Effector memory CD8-positive, alpha-beta T cell (primary cell): Measurements from ENCODE around the gene ACOT13.
"Not testable (repeated sequence)": the region's sequence is repeated elsewhere in the genome, so short reads cannot be mapped to it uniquely, and the experiment has no call there.

Source experiments
- ATAC-seq: fragments of 150-1000 bp; cut with Tn5 transposase; replicated peaks from 2 replicates; pipeline ENCODE4 v1.10.0; 2021; ENCODE audit warnings: mild to moderate bottlenecking, moderate library complexity
- DNase-seq, 3 experiments: peaks; one replicate each; pipeline ENCODE4 v3.0.0; 2021
- H3K27ac Mint-ChIP-seq, 2 donors: one replicate each; pipeline ENCODE4 v1.8.0; 2022; ENCODE audit warnings: mild to moderate bottlenecking in 2 of 2, mixed read lengths in 2 of 2, moderate library complexity in 2 of 2
- H3K27me3 Mint-ChIP-seq, 2 donors: one replicate each; pipeline ENCODE4 v1.8.0; 2022; ENCODE audit warnings: mixed read lengths in 2 of 2
- H3K36me3 Mint-ChIP-seq: one replicate; pipeline ENCODE4 v1.8.0; 2022; ENCODE audit warnings: mild to moderate bottlenecking, moderate library complexity, mixed read lengths; ENCODE audit not compliant: insufficient read depth
- H3K4me1 Mint-ChIP-seq, 2 donors: one replicate each; pipeline ENCODE4 v1.8.0; 2022; ENCODE audit warnings: low read depth in 2 of 2, mixed read lengths in 2 of 2
- H3K4me3 Mint-ChIP-seq, 2 donors: one replicate each; pipeline ENCODE4 v1.8.0; 2022; ENCODE audit warnings: mild to moderate bottlenecking in 2 of 2, mixed read lengths in 2 of 2, moderate library complexity in 2 of 2
- H3K9me3 Mint-ChIP-seq, 2 donors: one replicate each; pipeline ENCODE4 v1.8.0; 2022; ENCODE audit warnings: mixed read lengths in 2 of 2

The ACOT13 gene

GRCh38 chr6:24667378-24667803 lies 514 bp downstream of the ACOT13 start:
- Mint-ChIP-seq H3K4me3 (peak overlapping the region; percentile 97 to 98), H3K36me3 (peaks cover 21% of the 10 kb centered on the region), H3K4me1 (peaks cover 35 to 48% of the 10 kb centered on the region in 2 donors), H3K27ac (peak overlapping the region; percentile 95 to 96), H3K27me3 (no peaks in the 10 kb centered on the region), H3K9me3 (no peaks in the 10 kb centered on the region)
- ATAC-seq (no peak), DNase-seq (no peak)

GRCh38 chr6:24668066-24668996 lies 1.5 kb downstream of the ACOT13 start:
- DNase-seq, H3K27me3 Mint-ChIP-seq, H3K27ac Mint-ChIP-seq, ATAC-seq, H3K9me3 Mint-ChIP-seq: not testable (repeated sequence)
- Mint-ChIP-seq H3K4me3 (peak overlapping the region; percentile 97 to 98), H3K4me1 (peaks cover 32 to 41% of the 10 kb centered on the region in 2 donors), H3K36me3 (peaks cover 20% of the 10 kb centered on the region)

DNA sequence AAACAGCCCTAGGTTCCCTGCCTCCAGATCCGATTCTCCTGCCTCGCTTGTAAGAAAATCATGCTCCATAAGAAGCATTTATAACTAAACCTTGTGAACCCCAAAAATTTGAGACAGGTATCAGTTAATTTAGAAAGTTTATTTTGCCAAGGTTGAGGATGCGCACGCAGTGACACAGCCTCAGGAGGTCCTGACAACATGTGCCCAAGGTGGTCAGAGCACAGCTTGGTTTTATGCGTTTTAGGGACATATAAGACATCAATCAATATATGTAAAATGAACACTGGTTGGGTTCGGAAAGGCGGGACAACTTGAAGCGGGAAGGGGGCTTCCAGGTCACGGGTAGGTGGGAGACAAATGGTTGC lies 2.1 kb downstream of the ACOT13 start:
- no peaks in the 10 kb centered on the region for H3K27me3 Mint-ChIP-seq
- no peak for ATAC-seq
- H3K4me1 Mint-ChIP-seq, result peaks cover 27 to 35% of the 10 kb centered on the region in 2 donors
- H3K27ac Mint-ChIP-seq, result no peak overlapping the region
- no peak for DNase-seq
- H3K9me3 Mint-ChIP-seq, result no peaks in the 10 kb centered on the region
- peaks cover 20% of the 10 kb centered on the region for H3K36me3 Mint-ChIP-seq
- H3K4me3 Mint-ChIP-seq, result peak overlapping the region in 1 of 2 donors; percentile 39

- H3K27ac Mint-ChIP-seq, H3K9me3 Mint-ChIP-seq, DNase-seq, ATAC-seq, H3K27me3 Mint-ChIP-seq, H3K4me3 Mint-ChIP-seq: not testable (repeated sequence)
- Mint-ChIP-seq H3K4me1 (peaks cover 16 to 22% of the 10 kb centered on the region in 2 donors), H3K36me3 (peaks cover 20% of the 10 kb centered on the region)
These were observed 3.6 kb downstream of the ACOT13 start for GRCh38 chr6:24670492-24670891.

DNA sequence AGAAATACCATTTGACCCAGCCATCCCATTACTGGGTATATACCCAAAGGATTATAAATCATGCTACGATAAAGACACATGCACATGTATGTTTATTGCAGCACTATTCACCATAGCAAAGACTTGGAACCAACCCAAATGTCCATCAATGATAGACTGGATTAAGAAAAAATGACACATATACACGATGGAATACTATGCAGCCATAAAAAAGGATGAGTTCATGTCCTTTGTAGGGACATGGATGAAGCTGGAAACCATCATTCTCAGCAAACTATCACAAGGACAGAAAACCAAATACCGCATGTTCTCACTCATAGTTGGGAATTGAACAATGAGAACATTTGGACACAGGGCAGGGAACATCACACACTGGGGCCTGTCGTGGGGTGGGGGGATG lies 4.2 kb downstream of the ACOT13 start:
- H3K4me3 Mint-ChIP-seq, H3K27ac Mint-ChIP-seq, H3K9me3 Mint-ChIP-seq, ATAC-seq, H3K27me3 Mint-ChIP-seq, DNase-seq: not testable (repeated sequence)
- Mint-ChIP-seq H3K36me3 (peaks cover 19% of the 10 kb centered on the region), H3K4me1 (peaks cover 13 to 17% of the 10 kb centered on the region in 2 donors)

GRCh38 chr6:24672620-24673182 lies 5.8 kb downstream of the ACOT13 start:
- no peak overlapping the region for H3K27ac Mint-ChIP-seq
- no peak overlapping the region for H3K4me3 Mint-ChIP-seq
- H3K4me1 Mint-ChIP-seq, result peaks cover 3 to 5% of the 10 kb centered on the region in 2 donors
- no peak for DNase-seq
- H3K36me3 Mint-ChIP-seq, result peaks cover 5% of the 10 kb centered on the region
- H3K9me3 Mint-ChIP-seq, result no peaks in the 10 kb centered on the region
- no peaks in the 10 kb centered on the region for H3K27me3 Mint-ChIP-seq
- ATAC-seq, result no peak

GRCh38 chr6:24673625-24674024 lies 6.7 kb downstream of the ACOT13 start:
- ATAC-seq (no peak), DNase-seq (no peak)
- no peak overlapping the region for H3K4me3 Mint-ChIP-seq
- peaks cover 3 to 5% of the 10 kb centered on the region in 2 donors for H3K4me1 Mint-ChIP-seq
- no peaks in the 10 kb centered on the region for H3K9me3 Mint-ChIP-seq
- H3K27me3 Mint-ChIP-seq, result no peaks in the 10 kb centered on the region
- H3K36me3 Mint-ChIP-seq, result peaks cover 5% of the 10 kb centered on the region
- no peak overlapping the region for H3K27ac Mint-ChIP-seq

- not testable (repeated sequence) for H3K9me3 Mint-ChIP-seq, H3K36me3 Mint-ChIP-seq, DNase-seq, H3K27ac Mint-ChIP-seq, ATAC-seq, H3K4me1 Mint-ChIP-seq, H3K4me3 Mint-ChIP-seq, H3K27me3 Mint-ChIP-seq
These were observed 12.0 kb downstream of the ACOT13 start for GRCh38 chr6:24678792-24679352.

DNA sequence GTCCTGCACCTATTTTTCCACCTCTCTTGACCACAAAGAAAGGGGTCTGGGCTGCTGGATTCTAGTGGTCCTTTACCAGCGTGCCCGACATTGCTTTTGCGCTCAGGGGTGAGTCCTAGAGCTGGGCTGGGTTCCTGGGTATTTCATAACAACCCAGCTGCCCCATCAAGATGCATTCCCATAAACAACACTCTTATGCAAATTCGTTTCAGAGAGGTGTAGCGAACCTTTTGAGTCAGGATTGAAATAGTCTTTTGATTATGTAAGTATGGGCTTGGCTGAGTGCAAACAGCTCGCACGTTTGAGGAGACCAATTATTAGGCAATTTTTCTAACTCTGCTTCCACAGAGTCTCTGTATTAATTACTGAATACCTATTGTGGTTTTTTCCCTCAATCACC lies 13.7 kb downstream of the ACOT13 start:
- no peaks in the 10 kb centered on the region for H3K27me3 Mint-ChIP-seq
- no peaks in the 10 kb centered on the region for H3K36me3 Mint-ChIP-seq
- no peak overlapping the region for H3K4me3 Mint-ChIP-seq
- H3K27ac Mint-ChIP-seq, result no peak overlapping the region
- no peak for ATAC-seq
- H3K4me1 Mint-ChIP-seq, result no peaks in the 10 kb centered on the region
- no peak for DNase-seq
- no peaks in the 10 kb centered on the region for H3K9me3 Mint-ChIP-seq

GRCh38 chr6:24683297-24684296 lies 16.7 kb downstream of the ACOT13 start:
- no peak for DNase-seq
- Mint-ChIP-seq H3K27ac (no peak overlapping the region), H3K4me3 (no peak overlapping the region), H3K4me1 (no peaks in the 10 kb centered on the region), H3K9me3 (no peaks in the 10 kb centered on the region), H3K27me3 (no peaks in the 10 kb centered on the region), H3K36me3 (peaks cover 5% of the 10 kb centered on the region)
- no peak for ATAC-seq

GRCh38 chr6:24686408-24686807 lies 19.5 kb downstream of the ACOT13 start:
- DNase-seq (no peak), ATAC-seq (no peak)
- Mint-ChIP-seq H3K9me3 (no peaks in the 10 kb centered on the region), H3K27me3 (no peaks in the 10 kb centered on the region), H3K4me3 (no peak overlapping the region), H3K4me1 (no peaks in the 10 kb centered on the region), H3K27ac (peak overlapping the region in 1 of 2 donors; percentile 24), H3K36me3 (peaks cover 5% of the 10 kb centered on the region)

- no peaks in the 10 kb centered on the region for H3K4me1 Mint-ChIP-seq
- peaks cover 5% of the 10 kb centered on the region for H3K36me3 Mint-ChIP-seq
- peak overlapping the region in 1 of 2 donors; percentile 24 for H3K27ac Mint-ChIP-seq
These were observed 20.1 kb downstream of the ACOT13 start for GRCh38 chr6:24686946-24687345.

DNA sequence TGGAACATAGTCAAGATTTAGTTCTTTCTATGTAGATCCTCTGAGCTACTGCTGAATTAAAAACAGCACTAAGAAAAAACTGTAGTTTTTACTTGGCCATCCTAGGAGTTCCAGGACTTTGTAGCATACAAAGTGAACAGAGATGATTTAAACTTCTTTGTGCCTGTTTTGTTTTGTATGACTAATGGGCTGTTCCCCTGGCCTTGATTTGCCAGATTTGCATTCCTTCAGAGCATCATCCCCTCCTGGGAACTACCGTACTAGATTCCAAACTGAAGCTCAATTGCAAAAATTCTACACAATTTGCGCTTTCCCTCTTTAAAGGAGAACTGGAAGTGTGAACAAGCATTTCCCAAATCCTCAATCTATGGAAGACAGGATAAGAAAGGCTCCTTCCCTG lies 23.1 kb downstream of the ACOT13 start:
- no peaks in the 10 kb centered on the region for H3K9me3 Mint-ChIP-seq
- no peak overlapping the region for H3K27ac Mint-ChIP-seq
- H3K4me3 Mint-ChIP-seq, result no peak overlapping the region
- DNase-seq, result no peak
- H3K4me1 Mint-ChIP-seq, result peaks cover 0 to 5% of the 10 kb centered on the region in 2 donors
- peaks cover 5% of the 10 kb centered on the region for H3K36me3 Mint-ChIP-seq
- H3K27me3 Mint-ChIP-seq, result no peaks in the 10 kb centered on the region
- no peak for ATAC-seq

More at GRCh38 chr6:24686946-24687345, 20.1 kb downstream of the ACOT13 start:
- no peak for DNase-seq
- ATAC-seq, result no peak
- no peaks in the 10 kb centered on the region for H3K27me3 Mint-ChIP-seq
- no peaks in the 10 kb centered on the region for H3K9me3 Mint-ChIP-seq
- no peak overlapping the region for H3K4me3 Mint-ChIP-seq
